Kidney (tissue), 14 donors: ENCODE data around the gene UBR3. TPM values are rescaled to one million over a fixed set of nuclear protein-coding genes. Genes with fewer than 3 reads are reported as not detected.

Experiments
- DNase-seq, 5 donors: peaks; one replicate each; pipeline ENCODE4 v3.0.0-alpha.2; 2013 to 2020
- FAIRE-seq: peaks from 2 replicates; lab custom pipeline; 2012; peaks lifted over from hg19 to GRCh38; lab: Jason Lieb, UNC
- H3K27ac ChIP-seq, 2 donors: one replicate each; pipeline ENCODE4 v1.7.0; 2013; ENCODE audit warnings: low read depth in 2 of 2, low read length in 2 of 2, inconsistent platforms in 1 of 2
- H3K27me3 ChIP-seq: one replicate; pipeline ENCODE4 v1.7.1; 2013; ENCODE audit warnings: low read length, inconsistent platforms; ENCODE audit not compliant: control insufficient read depth, insufficient read depth
- H3K36me3 ChIP-seq, 3 donors: one replicate each; pipeline versions ENCODE4 v1.7.0 to v1.7.1; 2013; ENCODE audit warnings: low read length in 3 of 3, control low read depth in 1 of 3, inconsistent platforms in 1 of 3; ENCODE audit not compliant: insufficient read depth in 3 of 3, control insufficient read depth in 2 of 3
- H3K4me1 ChIP-seq, 3 donors: one replicate each; pipeline versions ENCODE4 v1.7.0 to v1.7.1; 2013; ENCODE audit warnings: low read length in 3 of 3, inconsistent platforms in 1 of 3, low read depth in 1 of 3; ENCODE audit not compliant: control insufficient read depth in 2 of 3, insufficient read depth in 2 of 3
- H3K4me3 ChIP-seq, 3 donors: one replicate each; pipeline versions ENCODE4 v1.7.0 to v1.8.1; 2013; ENCODE audit warnings: low read length in 3 of 3, control low read depth in 1 of 3, inconsistent platforms in 1 of 3
- H3K9ac ChIP-seq, 3 donors: one replicate each; pipeline versions ENCODE4 v1.7.0 to v1.7.1; 2013; ENCODE audit warnings: low read length in 3 of 3, control low read depth in 1 of 3, inconsistent platforms in 1 of 3
- H3K9me3 ChIP-seq, 3 donors: one replicate each; pipeline versions ENCODE4 v1.7.0 to v1.7.1; 2013; ENCODE audit warnings: low read length in 3 of 3, control low read depth in 1 of 3, inconsistent platforms in 1 of 3; ENCODE audit not compliant: control insufficient read depth in 2 of 3, insufficient read depth in 1 of 3
- CTCF ChIP-seq: IDR thresholded peaks from 3 replicates; pipeline ENCODE4 v1.5.1; 2012; ENCODE audit warnings: mild to moderate bottlenecking, moderate library complexity, borderline replicate concordance; ENCODE audit not compliant: insufficient read depth; ENCODE audit errors: extremely low read depth
- intact Hi-C: fragments of 100-400 bp; cut with DNase I; formaldehyde crosslinking; loops from one replicate; pipeline ENCODE4 v1.11.1; 2022
- polyA plus RNA-seq: library from polyadenylated mRNA; stranded (reverse); fragments of 350-450 nt; fragmentation: Illumina TruSeq; extraction: RNeasy Lipid Tissue Mini Kit (QIAGEN cat#74804); gene quantifications from one replicate; pipeline ENCODE4 v1.2.3, GENCODE V29; 2014; ENCODE audit warnings: low read depth, low replicate concordance; ENCODE audit not compliant: insufficient read depth
- total RNA-seq: library from RNA; stranded (reverse); fragmentation: NEBNext Ultra II Directional; extraction: Animal tissue kit (Norgen Biotek cat#: 25700); gene quantifications from one replicate; pipeline ENCODE4 v1.2.1, GENCODE V29; 2021
- donor health status: control.
- donor health status: control.
- donor health status: control.
- donor health status: control.
- donor health status: control.
- donor health status: DM: yes; HTN: yes; CAD: no.
- donor health status: Normal renal cell carcinoma (clear cell type).

The UBR3 gene
- total and polyA plus RNA-seq, 2 donors from 2014 or later, result 10.2 to 41.0 TPM

DNA sequence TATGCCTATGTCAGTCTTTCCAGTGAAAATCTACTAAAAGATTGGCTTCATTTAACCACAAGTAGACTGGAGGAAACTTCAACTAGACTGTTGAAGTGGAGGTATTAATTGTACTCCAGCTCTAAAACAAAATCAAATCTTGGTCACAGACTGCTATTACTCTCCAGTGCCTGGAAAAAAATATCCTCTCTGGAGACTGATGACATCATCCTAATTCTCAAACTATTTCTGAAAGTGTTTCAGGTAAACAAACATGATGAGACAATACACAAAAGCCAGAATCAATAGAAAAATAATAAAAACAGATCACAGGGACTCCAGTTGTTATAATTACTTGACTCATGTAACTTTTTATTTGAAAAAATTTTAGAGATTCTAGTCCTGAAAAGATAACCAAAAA, 263.0 kb downstream of the UBR3 start:
- intact Hi-C loops, result no loop called here
- no peak for DNase-seq
- Histone ChIP-seq H3K36me3 (no peaks in the 10 kb centered on the region), H3K27me3 (no peaks in the 10 kb centered on the region), H3K4me3 (no peak overlapping the region), H3K4me1 (no peaks in the 10 kb centered on the region), H3K9me3 (peaks cover 0 to 4% (median 0%) of the 10 kb centered on the region in 3 donors), H3K27ac (no peak overlapping the region), H3K9ac (no peak overlapping the region)
- no peak for TF ChIP-seq CTCF
- no peak for FAIRE-seq

DNA sequence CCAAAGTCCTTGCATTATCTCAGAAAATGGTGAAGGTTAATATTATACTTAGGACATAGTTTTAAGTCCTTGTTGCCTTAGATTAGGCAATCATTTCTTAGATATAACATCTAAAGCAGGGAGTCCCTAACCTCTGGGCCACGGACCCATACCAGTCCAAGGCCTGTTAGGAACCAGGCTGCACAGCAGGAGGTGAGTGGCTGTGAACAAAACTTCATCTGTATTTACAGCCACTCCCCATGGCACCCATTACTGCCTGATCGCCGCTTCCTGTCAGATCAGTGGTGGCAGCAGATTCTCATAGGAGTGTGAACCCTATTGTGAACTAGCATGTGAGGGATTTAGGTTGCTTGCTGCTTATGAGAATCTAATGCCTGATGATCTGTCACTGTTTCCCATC, 264.2 kb downstream of the UBR3 start:
- intact Hi-C loops, result no loop called here
- FAIRE-seq, result no peak
- no peak for DNase-seq

DNA sequence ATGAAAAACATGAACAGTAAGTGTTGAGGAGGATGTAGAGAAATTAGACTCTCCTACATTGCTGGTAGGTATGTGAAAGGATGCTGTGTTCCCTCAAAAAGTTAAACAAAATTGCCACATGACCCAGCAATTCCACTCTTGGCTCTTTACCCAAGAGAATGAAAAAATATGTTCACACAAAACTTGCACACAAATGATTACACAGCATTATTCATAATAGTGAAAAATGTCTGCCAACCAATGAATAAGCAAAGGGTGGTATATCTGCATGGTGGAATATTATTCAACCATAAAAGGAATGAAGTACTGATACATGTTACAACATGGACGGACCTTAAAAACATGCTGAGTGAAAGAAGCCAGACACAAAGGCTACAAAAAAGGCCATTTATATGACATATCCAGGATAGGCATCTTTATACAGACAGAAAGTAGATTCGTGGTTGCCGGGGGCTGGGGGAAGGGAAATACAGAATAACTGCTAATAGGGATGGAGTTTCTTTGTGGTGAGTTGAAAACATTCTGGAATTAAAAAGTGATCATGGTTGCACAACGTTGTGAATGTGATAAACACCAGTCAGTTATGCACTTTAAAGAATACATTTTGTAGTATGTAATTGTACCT, 265.3 kb downstream of the UBR3 start:
- FAIRE-seq (no peak), DNase-seq (no peak)
- intact Hi-C loops, result no loop called here
- Histone ChIP-seq H3K9ac (no peak overlapping the region), H3K27ac (no peak overlapping the region), H3K4me3 (no peak overlapping the region), H3K36me3 (no peaks in the 10 kb centered on the region), H3K4me1 (no peaks in the 10 kb centered on the region), H3K27me3 (no peaks in the 10 kb centered on the region), H3K9me3 (peaks cover 0 to 4% (median 0%) of the 10 kb centered on the region in 3 donors)
- TF ChIP-seq CTCF, result no peak

More for the DNA sequence above, 264.2 kb downstream of the UBR3 start:
- Histone ChIP-seq H3K27ac (no peak overlapping the region), H3K9me3 (peaks cover 0 to 4% (median 0%) of the 10 kb centered on the region in 3 donors), H3K4me1 (no peaks in the 10 kb centered on the region), H3K36me3 (no peaks in the 10 kb centered on the region), H3K4me3 (no peak overlapping the region), H3K9ac (no peak overlapping the region), H3K27me3 (no peaks in the 10 kb centered on the region)
- no peak for TF ChIP-seq CTCF

DNA sequence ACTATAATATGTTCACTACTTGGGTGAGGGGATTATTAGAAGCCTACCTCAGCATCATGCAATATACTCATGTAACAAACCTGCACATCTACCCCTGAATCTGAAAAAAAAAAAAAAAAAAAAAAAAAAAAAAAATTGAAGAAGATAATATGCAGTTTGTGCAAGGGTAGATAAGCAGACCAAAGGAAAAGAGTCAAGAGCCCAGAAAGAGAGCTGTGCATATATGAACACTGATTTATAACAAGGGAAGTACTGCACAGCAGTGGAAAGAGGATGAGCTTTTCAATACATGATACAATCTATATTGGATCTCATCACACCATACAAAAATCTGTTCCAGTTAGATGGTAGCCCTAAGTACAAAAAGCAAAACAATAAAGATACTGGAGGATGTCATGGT, 268.1 kb downstream of the UBR3 start:
- no peak overlapping the region for H3K9ac ChIP-seq
- no peaks in the 10 kb centered on the region for H3K36me3 ChIP-seq
- intact Hi-C loops, result no loop called here
- no peak overlapping the region for H3K27ac ChIP-seq
- peaks cover 0 to 4% (median 0%) of the 10 kb centered on the region in 3 donors for H3K9me3 ChIP-seq
- H3K4me1 ChIP-seq, result no peaks in the 10 kb centered on the region
- H3K27me3 ChIP-seq, result no peaks in the 10 kb centered on the region
- no peak for FAIRE-seq
- TF ChIP-seq CTCF, result no peak
- no peak overlapping the region for H3K4me3 ChIP-seq
- DNase-seq, result no peak
